GM12801 (cell line): ENCODE data around the gene MACROD1.

Experiments used
- CTCF ChIP-seq: IDR thresholded peaks from one replicate; pipeline ENCODE4 v1.5.1; 2011; ENCODE audit warnings: control low read depth; ENCODE audit not compliant: insufficient read length; ENCODE audit errors: extremely low read depth

Gene MACROD1

DNA sequence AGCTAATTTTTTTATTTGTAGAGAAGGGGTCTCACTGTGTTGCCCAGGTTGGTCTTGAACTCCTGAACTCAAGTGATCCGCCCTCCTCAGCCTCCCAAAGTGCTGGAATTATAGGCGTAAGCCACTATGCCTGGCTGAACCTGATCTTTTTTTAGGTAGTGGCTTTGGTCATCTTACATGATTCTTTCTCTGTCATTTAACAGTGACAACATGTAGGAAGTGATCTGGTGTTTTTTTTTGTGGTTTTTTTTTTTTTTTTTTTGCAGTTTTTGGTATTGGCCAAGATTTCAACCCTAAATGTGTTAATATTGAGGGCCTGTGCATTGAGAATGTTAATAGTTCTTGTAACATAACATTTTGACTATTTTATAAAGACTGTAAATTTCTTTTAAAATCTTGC lies 32.6 kb upstream of the MACROD1 start:
- no peak for TF ChIP-seq CTCF

DNA sequence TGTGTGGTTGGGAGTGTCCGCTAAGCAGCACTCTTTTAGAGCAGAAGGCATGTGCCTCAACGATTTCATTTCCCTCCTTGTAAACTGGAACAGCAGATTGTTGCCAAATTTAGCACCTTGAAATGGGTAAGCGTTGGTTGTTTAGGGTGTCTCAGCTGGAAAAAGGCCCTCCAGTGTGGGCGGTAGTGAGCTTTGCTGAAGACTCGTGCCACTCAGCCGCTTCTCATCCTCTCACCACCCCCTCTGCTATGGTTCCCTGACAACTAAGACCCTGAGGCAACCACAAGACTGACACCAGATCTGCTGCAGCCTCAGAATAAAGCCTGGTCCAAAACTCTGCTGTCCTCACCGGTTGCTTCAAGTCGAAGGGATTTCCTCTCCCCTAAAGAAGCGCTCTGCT lies 30.7 kb upstream of the MACROD1 start:
- no peak for TF ChIP-seq CTCF

DNA sequence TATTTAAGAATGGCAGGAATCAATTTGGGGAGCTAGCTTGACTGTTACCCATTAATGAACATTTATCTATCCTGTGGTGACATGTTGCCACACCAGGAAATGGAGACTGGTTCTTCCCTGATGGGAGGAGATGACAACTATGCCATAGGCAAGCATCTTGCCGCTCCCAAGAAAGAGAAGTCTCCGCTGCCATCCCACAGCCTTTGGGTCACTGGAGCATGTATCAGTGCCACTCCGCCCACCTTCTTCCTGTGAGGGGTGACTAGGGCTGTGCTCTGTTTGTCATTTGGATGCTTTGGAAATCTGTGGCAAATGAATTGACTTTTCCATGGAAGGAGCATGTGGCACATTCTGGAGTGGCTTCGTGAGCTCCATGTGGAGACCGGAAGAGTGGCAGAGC lies 26.5 kb upstream of the MACROD1 start:
- TF ChIP-seq CTCF: no peak

GRCh38 chr11:64186492-64187165 lies 20.7 kb upstream of the MACROD1 start:
- TF ChIP-seq CTCF: no peak

DNA sequence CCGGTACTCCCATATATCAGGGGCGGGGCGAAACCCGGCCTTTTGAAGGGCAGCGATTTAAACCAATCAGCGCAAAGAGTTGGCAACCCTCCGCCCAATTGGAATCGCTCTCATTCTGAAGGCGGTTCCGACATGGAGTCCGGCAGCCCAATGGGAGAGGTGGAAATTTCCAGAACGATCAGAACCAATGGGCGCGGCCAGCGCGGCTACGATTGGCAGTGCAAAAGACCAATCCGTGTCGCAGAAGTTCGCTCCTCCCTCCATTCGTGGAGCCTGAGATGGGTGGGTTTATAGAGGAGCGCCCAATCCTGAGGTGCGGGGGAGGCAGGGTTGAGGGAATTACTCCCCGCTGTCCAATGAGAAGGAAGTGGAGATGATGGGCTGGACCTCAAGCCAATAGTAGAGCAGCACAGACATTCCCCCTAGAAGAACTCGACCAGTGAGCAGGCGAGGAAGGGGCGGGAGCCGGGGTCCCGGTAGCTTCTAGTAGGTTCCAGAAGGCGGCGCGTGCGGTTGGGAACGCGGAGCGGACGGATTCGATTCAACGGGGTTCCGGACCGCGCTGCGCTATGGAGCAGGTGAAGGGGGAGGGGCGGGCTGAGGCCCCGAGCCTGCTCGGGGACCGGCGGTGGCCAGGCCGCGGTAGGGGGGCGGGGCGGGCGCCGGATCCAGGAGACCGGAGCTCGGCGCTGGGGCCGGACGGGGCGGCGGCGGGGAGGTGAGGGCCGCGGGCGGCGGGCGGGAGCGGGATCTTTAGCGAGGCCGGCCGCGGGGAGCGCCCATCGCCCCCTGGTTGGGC lies 20.0 kb upstream of the MACROD1 start, which contains the start of gene STIP1:
Gene STIP1 (plus strand): TSS at position 479 of the 799 bp plus-strand sequence. CDS start 91 bp downstream, at position 570.
- TF ChIP-seq CTCF: no peak

DNA sequence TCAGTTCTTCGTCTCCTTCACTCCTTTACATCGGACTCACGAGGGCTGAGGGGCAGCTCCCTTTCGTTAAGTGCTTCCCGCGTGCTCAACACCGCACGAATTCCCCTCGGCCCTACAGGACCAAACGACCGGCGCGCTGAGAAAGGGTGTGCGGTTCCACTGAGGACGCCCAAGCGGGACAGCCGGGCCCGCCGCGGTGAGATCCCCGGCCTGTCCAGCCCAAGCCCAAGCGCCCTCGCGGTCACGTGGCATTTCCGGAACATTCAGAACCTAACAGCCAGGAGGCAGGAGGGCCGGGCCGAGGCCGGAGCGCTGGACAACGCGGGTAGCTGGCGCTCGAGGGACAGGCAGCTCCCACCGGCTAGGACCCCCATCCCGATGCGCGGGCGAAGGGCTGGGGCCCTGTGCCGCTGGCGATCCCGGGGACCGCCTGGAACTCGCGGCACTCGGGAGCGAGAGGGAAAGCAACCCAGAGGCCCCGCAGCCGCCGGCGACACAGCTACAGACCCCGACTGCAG lies 19.3 kb upstream of the MACROD1 start:
- no peak for TF ChIP-seq CTCF

- TF ChIP-seq CTCF: no peak
These were observed 18.0 kb upstream of the MACROD1 start for GRCh38 chr11:64183890-64184289.
